Measurements from ENCODE around the gene KIF11.
"Not testable (repeated sequence)": the region's sequence is repeated elsewhere in the genome, so short reads cannot be mapped to it uniquely, and the experiment has no call there.

The KIF11 gene

GRCh38 chr10:92641492-92641891 is 48.6 kb downstream of the KIF11 start:
- Histone ChIP-seq H3K4me1 (ENCODE audit: control insufficient read depth, insufficient read depth, low read length) (no peaks in the 10 kb centered on the region), H3K36me3 (ENCODE audit: control insufficient read depth, insufficient read depth, low read length) (peaks cover 74% of the 10 kb centered on the region), H3K9me3 (ENCODE audit: control insufficient read depth, insufficient read depth, low read depth, low read length) (no peaks in the 10 kb centered on the region), H3K4me3 (ENCODE audit: low read depth, low read length) (no peak overlapping the region), H3K27me3 (ENCODE audit: control insufficient read depth, insufficient read depth, low read length) (no peaks in the 10 kb centered on the region), H3K27ac (ENCODE audit: low read depth, low read length) (no peak overlapping the region), H3K9ac (ENCODE audit: low read length) (no peak overlapping the region)

GRCh38 chr10:92644921-92645320 is 52.0 kb downstream of the KIF11 start:
- Histone ChIP-seq H3K36me3 (ENCODE audit: control insufficient read depth, insufficient read depth, low read length) (peaks cover 77% of the 10 kb centered on the region), H3K4me1 (ENCODE audit: control insufficient read depth, insufficient read depth, low read length) (no peaks in the 10 kb centered on the region), H3K27me3 (ENCODE audit: control insufficient read depth, insufficient read depth, low read length) (no peaks in the 10 kb centered on the region), H3K27ac (ENCODE audit: low read depth, low read length) (no peak overlapping the region), H3K9ac (ENCODE audit: low read length) (no peak overlapping the region), H3K4me3 (ENCODE audit: low read depth, low read length) (no peak overlapping the region), H3K9me3 (ENCODE audit: control insufficient read depth, insufficient read depth, low read depth, low read length) (no peaks in the 10 kb centered on the region)

DNA sequence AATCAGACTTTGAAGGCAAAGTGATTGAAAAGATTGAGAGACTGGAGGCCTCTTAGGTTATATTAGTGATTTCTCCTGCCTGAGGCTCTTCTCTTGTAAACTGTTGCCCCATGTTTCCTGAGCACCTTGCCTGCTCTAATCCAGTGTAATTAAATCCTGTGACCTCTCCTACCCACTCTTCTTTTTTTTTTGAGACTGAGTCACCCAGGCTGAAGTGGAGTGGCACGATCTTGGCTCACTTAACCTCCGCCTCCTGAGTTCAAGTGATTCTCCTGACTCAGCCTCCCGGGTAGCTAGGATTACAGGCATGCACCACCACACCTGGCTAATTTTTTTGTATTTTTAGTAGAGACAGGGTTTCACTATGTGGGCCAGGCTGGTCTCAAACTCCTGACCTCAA is 57.9 kb downstream of the KIF11 start:
- H3K9me3 ChIP-seq (ENCODE audit: control insufficient read depth, insufficient read depth, low read depth, low read length); H3K27ac ChIP-seq (ENCODE audit: low read depth, low read length); H3K4me1 ChIP-seq (ENCODE audit: control insufficient read depth, insufficient read depth, low read length); H3K9ac ChIP-seq (ENCODE audit: low read length); H3K4me3 ChIP-seq (ENCODE audit: low read depth, low read length); H3K27me3 ChIP-seq (ENCODE audit: control insufficient read depth, insufficient read depth, low read length): not testable (repeated sequence)
- H3K36me3 ChIP-seq (ENCODE audit: control insufficient read depth, insufficient read depth, low read length): peaks cover 97% of the 10 kb centered on the region

DNA sequence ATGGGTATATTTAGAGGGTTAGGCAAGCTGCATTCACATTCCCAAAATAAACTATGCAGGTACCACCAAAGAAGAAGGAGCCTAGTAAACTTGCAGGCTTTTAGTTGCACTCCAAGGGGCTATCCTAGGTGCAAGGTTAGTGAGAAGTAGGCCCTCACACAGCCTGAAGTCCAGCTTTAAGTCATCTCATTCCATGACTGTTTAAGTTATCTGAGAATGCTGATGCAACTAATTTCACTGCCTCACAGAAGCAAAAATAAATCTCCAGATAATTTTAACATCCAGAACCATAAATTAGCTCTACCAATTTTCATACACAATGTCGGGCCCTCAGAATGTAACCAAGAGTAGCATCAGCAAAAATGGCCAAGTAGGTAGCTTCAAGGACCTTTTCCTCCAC is 62.5 kb downstream of the KIF11 start:
- peaks cover 7% of the 10 kb centered on the region; the same call in 1 of the 2 replicates for H3K4me1 ChIP-seq (ENCODE audit: control insufficient read depth, insufficient read depth, low read length)
- H3K4me3 ChIP-seq (ENCODE audit: low read depth, low read length): no peak overlapping the region
- 0 out of 2 replicates have a peak overlapping the region, but pooled peaks have one; percentile 14 for H3K27ac ChIP-seq (ENCODE audit: low read depth, low read length)
- no peaks in the 10 kb centered on the region for H3K27me3 ChIP-seq (ENCODE audit: control insufficient read depth, insufficient read depth, low read length)
- peaks cover 53% of the 10 kb centered on the region for H3K36me3 ChIP-seq (ENCODE audit: control insufficient read depth, insufficient read depth, low read length)
- H3K9ac ChIP-seq (ENCODE audit: low read length): no peak overlapping the region
- H3K9me3 ChIP-seq (ENCODE audit: control insufficient read depth, insufficient read depth, low read depth, low read length): no peaks in the 10 kb centered on the region

- H3K36me3 ChIP-seq (ENCODE audit: control insufficient read depth, insufficient read depth, low read length): peaks cover 44% of the 10 kb centered on the region
- peaks cover 7% of the 10 kb centered on the region; the same call in 1 of the 2 replicates for H3K4me1 ChIP-seq (ENCODE audit: control insufficient read depth, insufficient read depth, low read length)
- H3K27ac ChIP-seq (ENCODE audit: low read depth, low read length): no peak overlapping the region
These were observed 63.5 kb downstream of the KIF11 start for GRCh38 chr10:92656266-92656961.

DNA sequence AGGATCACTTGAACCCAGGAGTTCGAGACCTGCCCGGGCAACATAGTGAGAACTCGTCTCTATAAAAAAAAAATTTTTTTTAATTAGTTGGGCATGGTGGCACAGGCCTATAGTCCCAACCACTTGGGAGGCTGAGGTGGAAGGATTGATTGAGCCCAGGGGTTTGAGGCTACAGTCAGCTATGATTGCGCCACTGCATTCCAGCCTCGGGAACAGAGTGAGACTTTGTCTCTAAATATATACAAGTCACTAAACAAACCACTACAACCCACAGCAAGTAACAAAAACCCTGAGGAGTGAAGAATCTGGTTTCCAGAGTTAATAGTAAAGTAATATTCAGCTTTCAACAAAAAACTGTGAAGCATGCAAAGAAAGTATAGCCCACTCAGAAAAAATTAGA is 64.1 kb downstream of the KIF11 start:
- peaks cover 38% of the 10 kb centered on the region for H3K36me3 ChIP-seq (ENCODE audit: control insufficient read depth, insufficient read depth, low read length)
- H3K9me3 ChIP-seq (ENCODE audit: control insufficient read depth, insufficient read depth, low read depth, low read length): no peaks in the 10 kb centered on the region
- no peak overlapping the region for H3K9ac ChIP-seq (ENCODE audit: low read length)
- peaks cover 7% of the 10 kb centered on the region; the same call in 1 of the 2 replicates for H3K4me1 ChIP-seq (ENCODE audit: control insufficient read depth, insufficient read depth, low read length)
- H3K27ac ChIP-seq (ENCODE audit: low read depth, low read length): no peak overlapping the region
- H3K4me3 ChIP-seq (ENCODE audit: low read depth, low read length): no peak overlapping the region
- no peaks in the 10 kb centered on the region for H3K27me3 ChIP-seq (ENCODE audit: control insufficient read depth, insufficient read depth, low read length)

More at GRCh38 chr10:92656266-92656961, 63.5 kb downstream of the KIF11 start:
- Histone ChIP-seq H3K4me3 (ENCODE audit: low read depth, low read length) (no peak overlapping the region), H3K27me3 (ENCODE audit: control insufficient read depth, insufficient read depth, low read length) (no peaks in the 10 kb centered on the region), H3K9ac (ENCODE audit: low read length) (no peak overlapping the region), H3K9me3 (ENCODE audit: control insufficient read depth, insufficient read depth, low read depth, low read length) (no peaks in the 10 kb centered on the region)

GRCh38 chr10:92662848-92663247 is 69.9 kb downstream of the KIF11 start:
- Histone ChIP-seq H3K27me3 (ENCODE audit: control insufficient read depth, insufficient read depth, low read length) (no peaks in the 10 kb centered on the region), H3K27ac (ENCODE audit: low read depth, low read length) (no peak overlapping the region), H3K9me3 (ENCODE audit: control insufficient read depth, insufficient read depth, low read depth, low read length) (0 out of 2 replicates have a peak, but pooled peaks cover 5% of the 10 kb centered on the region), H3K4me1 (ENCODE audit: control insufficient read depth, insufficient read depth, low read length) (no peaks in the 10 kb centered on the region), H3K9ac (ENCODE audit: low read length) (no peak overlapping the region), H3K4me3 (ENCODE audit: low read depth, low read length) (no peak overlapping the region), H3K36me3 (ENCODE audit: control insufficient read depth, insufficient read depth, low read length) (no peaks in the 10 kb centered on the region)

GRCh38 chr10:92664322-92664721 is 71.4 kb downstream of the KIF11 start:
- no peak overlapping the region for H3K27ac ChIP-seq (ENCODE audit: low read depth, low read length)
- H3K36me3 ChIP-seq (ENCODE audit: control insufficient read depth, insufficient read depth, low read length): no peaks in the 10 kb centered on the region
- H3K4me1 ChIP-seq (ENCODE audit: control insufficient read depth, insufficient read depth, low read length): no peaks in the 10 kb centered on the region
- no peak overlapping the region for H3K9ac ChIP-seq (ENCODE audit: low read length)
- H3K4me3 ChIP-seq (ENCODE audit: low read depth, low read length): no peak overlapping the region
- H3K27me3 ChIP-seq (ENCODE audit: control insufficient read depth, insufficient read depth, low read length): no peaks in the 10 kb centered on the region
- H3K9me3 ChIP-seq (ENCODE audit: control insufficient read depth, insufficient read depth, low read depth, low read length): 0 out of 2 replicates have a peak, but pooled peaks cover 5% of the 10 kb centered on the region

DNA sequence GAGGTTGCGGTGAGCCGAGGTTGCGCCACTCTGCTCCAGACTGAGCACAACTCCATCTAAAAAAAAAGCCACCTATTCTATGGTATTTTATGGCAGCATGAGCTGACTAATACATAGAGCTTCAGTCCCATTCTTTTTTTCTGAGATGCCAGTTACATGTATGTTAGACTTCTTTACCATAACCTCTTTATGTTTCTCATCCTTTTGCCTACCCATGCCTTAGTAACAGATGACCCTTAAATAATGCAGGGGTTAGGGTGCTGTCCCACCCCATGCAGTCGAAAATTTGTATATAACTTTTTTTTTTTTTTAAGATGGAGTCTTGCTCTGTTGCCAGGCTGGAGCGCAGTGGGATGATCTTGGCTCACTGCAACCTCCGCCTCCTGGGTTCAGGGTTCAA is 74.1 kb downstream of the KIF11 start:
- no peaks in the 10 kb centered on the region for H3K36me3 ChIP-seq (ENCODE audit: control insufficient read depth, insufficient read depth, low read length)
- 0 out of 2 replicates have a peak, but pooled peaks cover 5% of the 10 kb centered on the region for H3K9me3 ChIP-seq (ENCODE audit: control insufficient read depth, insufficient read depth, low read depth, low read length)
- H3K9ac ChIP-seq (ENCODE audit: low read length): no peak overlapping the region
- no peak overlapping the region for H3K27ac ChIP-seq (ENCODE audit: low read depth, low read length)
- H3K27me3 ChIP-seq (ENCODE audit: control insufficient read depth, insufficient read depth, low read length): no peaks in the 10 kb centered on the region
- H3K4me1 ChIP-seq (ENCODE audit: control insufficient read depth, insufficient read depth, low read length): no peaks in the 10 kb centered on the region
- no peak overlapping the region for H3K4me3 ChIP-seq (ENCODE audit: low read depth, low read length)

DNA sequence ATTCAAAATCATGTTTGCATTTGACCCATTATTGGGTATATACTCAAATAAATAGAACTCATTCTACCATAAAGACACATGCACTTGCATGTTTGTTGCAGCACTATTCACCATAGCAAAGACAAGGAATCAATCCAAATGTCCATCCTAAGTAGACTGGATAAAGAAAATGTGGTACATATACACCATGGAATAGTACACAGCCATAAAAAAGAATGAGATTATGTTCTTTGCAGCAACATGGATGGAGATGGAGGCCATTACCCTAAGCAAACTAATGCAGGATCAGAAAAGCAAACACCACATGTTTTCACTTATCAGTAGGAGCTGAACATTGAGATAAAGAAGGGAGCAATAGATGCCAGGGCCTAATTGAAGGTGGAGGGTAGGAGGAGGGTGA is 84.8 kb downstream of the KIF11 start:
- Histone ChIP-seq H3K27me3 (ENCODE audit: control insufficient read depth, insufficient read depth, low read length) (no peaks in the 10 kb centered on the region), H3K4me1 (ENCODE audit: control insufficient read depth, insufficient read depth, low read length) (no peaks in the 10 kb centered on the region), H3K9ac (ENCODE audit: low read length) (no peak overlapping the region), H3K4me3 (ENCODE audit: low read depth, low read length) (no peak overlapping the region), H3K36me3 (ENCODE audit: control insufficient read depth, insufficient read depth, low read length) (no peaks in the 10 kb centered on the region), H3K27ac (ENCODE audit: low read depth, low read length) (no peak overlapping the region), H3K9me3 (ENCODE audit: control insufficient read depth, insufficient read depth, low read depth, low read length) (peaks cover 7% of the 10 kb centered on the region)

DNA sequence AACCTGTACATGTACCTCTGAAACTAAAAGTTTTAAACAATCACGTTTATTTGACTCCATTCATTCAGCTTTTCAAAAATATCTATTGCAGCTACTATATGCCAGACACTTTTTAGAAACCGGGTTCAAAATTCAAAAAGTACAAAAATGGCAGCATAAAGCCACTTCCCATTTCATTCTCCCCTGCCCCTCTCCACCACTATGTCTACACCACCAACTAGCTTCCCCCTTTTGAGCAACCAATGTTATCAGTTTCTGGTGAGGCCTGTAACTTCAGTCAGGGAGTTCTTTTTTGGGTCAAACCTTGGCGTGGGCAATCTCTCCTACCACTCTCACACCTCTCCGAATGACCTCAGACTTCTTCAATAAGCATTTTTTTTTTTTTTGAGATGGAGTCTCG is 85.3 kb downstream of the KIF11 start:
- Histone ChIP-seq H3K4me1 (ENCODE audit: control insufficient read depth, insufficient read depth, low read length) (no peaks in the 10 kb centered on the region), H3K27ac (ENCODE audit: low read depth, low read length) (no peak overlapping the region), H3K9ac (ENCODE audit: low read length) (no peak overlapping the region), H3K9me3 (ENCODE audit: control insufficient read depth, insufficient read depth, low read depth, low read length) (peaks cover 7% of the 10 kb centered on the region), H3K36me3 (ENCODE audit: control insufficient read depth, insufficient read depth, low read length) (no peaks in the 10 kb centered on the region), H3K27me3 (ENCODE audit: control insufficient read depth, insufficient read depth, low read length) (no peaks in the 10 kb centered on the region), H3K4me3 (ENCODE audit: low read depth, low read length) (no peak overlapping the region)

Measured in HUES6 (cell line).